Measurements from ENCODE around the gene TRIM14. TPM values are rescaled to one million over a fixed set of nuclear protein-coding genes. Genes with fewer than 3 reads are reported as not detected.
"Not testable (repeated sequence)": the region's sequence is repeated elsewhere in the genome, so short reads cannot be mapped to it uniquely, and the experiment has no call there.

Gene TRIM14
- total and polyA plus RNA-seq, 9 donors, result 2.3 to 24.0 (median 5.7) TPM

- no peak for TF ChIP-seq POLR2A (IDR thresholded peaks at IDR 0.05)
- TF ChIP-seq EP300 (IDR thresholded peaks at IDR 0.05), result no peak
- no peak for TF ChIP-seq CTCF (IDR thresholded peaks at IDR 0.05)
- WGBS, 3 donors, result 91 to 97% (median 95%) methylated on average over 8 of the region's 8 CpGs
- intact Hi-C loops (cut with DNase I), result no loop called here
These were observed 8.2 kb upstream of the TRIM14 start for GRCh38 chr9:98127226-98127625.

GRCh38 chr9:98124637-98125426 lies 5.8 kb upstream of the TRIM14 start:
- Histone ChIP-seq H3K4me3 (no peak overlapping the region), H3K4me1 (ENCODE audit: insufficient read depth) (no peaks in the 10 kb centered on the region), H3K27ac (no peak overlapping the region), H3K36me3 (no peaks in the 10 kb centered on the region), H3K9me3 (no peaks in the 10 kb centered on the region), H3K27me3 (no peaks in the 10 kb centered on the region)
- intact Hi-C loops (cut with DNase I), result no loop called here
- TF ChIP-seq CTCF (IDR thresholded peaks at IDR 0.05), result no peak
- TF ChIP-seq EP300 (IDR thresholded peaks at IDR 0.05), result no peak
- no peak for TF ChIP-seq POLR2A (IDR thresholded peaks at IDR 0.05)
- DNase-seq, result no peak
- 87 to 93% (median 89%) methylated on average over 15 of the region's 15 CpGs for WGBS, 3 donors

More at GRCh38 chr9:98127226-98127625, 8.2 kb upstream of the TRIM14 start:
- Histone ChIP-seq H3K9me3 (no peaks in the 10 kb centered on the region), H3K4me1 (ENCODE audit: insufficient read depth) (no peaks in the 10 kb centered on the region), H3K36me3 (no peaks in the 10 kb centered on the region), H3K27me3 (no peaks in the 10 kb centered on the region), H3K27ac (no peak overlapping the region), H3K4me3 (no peak overlapping the region)
- no peak for DNase-seq

GRCh38 chr9:98124091-98124490 lies 5.1 kb upstream of the TRIM14 start:
- DNase-seq; H3K4me1 ChIP-seq (ENCODE audit: insufficient read depth); intact Hi-C loops (cut with DNase I); H3K36me3 ChIP-seq; H3K27me3 ChIP-seq; H3K9me3 ChIP-seq; H3K27ac ChIP-seq; H3K4me3 ChIP-seq: not testable (repeated sequence)
- 93% methylated on average over 13 of the region's 13 CpGs for WGBS, 3 donors

- 13 to 27% (median 27%) methylated on average over 3 of the region's 3 CpGs for WGBS, 3 donors
These were observed 2.0 kb upstream of the TRIM14 start for GRCh38 chr9:98121058-98121457.

More at GRCh38 chr9:98121058-98121457, 2.0 kb upstream of the TRIM14 start:
- DNase-seq, result no peak
- intact Hi-C loops (cut with DNase I), result no loop called here
- TF ChIP-seq POLR2A (IDR thresholded peaks at IDR 0.05) (no peak), CTCF (IDR thresholded peaks at IDR 0.05) (no peak), EP300 (IDR thresholded peaks at IDR 0.05) (no peak)
- Histone ChIP-seq H3K36me3 (no peaks in the 10 kb centered on the region), H3K4me3 (no peak overlapping the region), H3K9me3 (no peaks in the 10 kb centered on the region), H3K27ac (no peak overlapping the region), H3K4me1 (ENCODE audit: insufficient read depth) (peaks cover 2% of the 10 kb centered on the region), H3K27me3 (no peaks in the 10 kb centered on the region)

Measured in ovary (tissue), 9 donors.